HEK293 (cell line): ENCODE results near the gene KRT12.

Source experiments
- CTCF ChIA-PET: fragments of 350-600 bp; formaldehyde crosslinking; extraction: SDS; loops from one replicate; lab custom pipeline; 2021; ENCODE audit warnings: antibody characterized with exemption; lab: Yijun Ruan, JAX
- POLR2A ChIA-PET: fragments of 300-600 bp; formaldehyde crosslinking; extraction: SDS; loops from one replicate; lab custom pipeline; 2020; ENCODE audit warnings: antibody characterized with exemption, inconsistent platforms; lab: Yijun Ruan, JAX
- H3K27ac ChIP-seq: fragments of 200-500 bp; sonication (Bioruptor generic); 2 replicates; pipeline ENCODE4 v1.5.1; 2014; ENCODE audit warnings: low read depth, low read length, control low read depth, inconsistent platforms; ENCODE audit errors: extremely low read depth
- H3K36me3 ChIP-seq, 2 experiments: fragments of 200-500 bp in 1 of 2; sonication (Bioruptor generic) in 1 of 2; 1 replicate in 1 of 2; 2 replicates in 1 of 2; pipeline ENCODE4 v1.5.1; 2014 to 2017; ENCODE audit warnings: inconsistent platforms in 2 of 2, low read length in 2 of 2; ENCODE audit not compliant: control insufficient read depth in 2 of 2, insufficient read depth in 1 of 2
- H3K4me1 ChIP-seq: fragments of 200-500 bp; sonication (Bioruptor generic); 2 replicates; pipeline ENCODE4 v1.5.1; 2014; ENCODE audit warnings: mild to moderate bottlenecking, low read length, inconsistent platforms; ENCODE audit not compliant: control insufficient read depth, insufficient read depth
- H3K4me3 ChIP-seq: 2 replicates; pipeline ENCODE4 v1.5.1; 2011; ENCODE audit warnings: low read depth, mild to moderate bottlenecking, control low read depth, low read length, moderate library complexity
- H3K9me3 ChIP-seq: fragments of 200-500 bp; sonication (Bioruptor generic); 2 replicates; pipeline ENCODE4 v1.5.1; 2014; ENCODE audit warnings: low read depth, low read length, inconsistent platforms; ENCODE audit not compliant: control insufficient read depth, insufficient read depth
- KLF8 ChIP-seq: fragments of 450-650 bp; formaldehyde crosslinking; IDR thresholded peaks from 2 replicates; pipeline ENCODE4 v1.5.1; 2016; ENCODE audit warnings: missing biosample characterization, missing genetic modification characterization
- OSR2 ChIP-seq: fragments of 450-650 bp; formaldehyde crosslinking; IDR thresholded peaks from 2 replicates; pipeline ENCODE4 v1.5.1; 2016; ENCODE audit warnings: missing biosample characterization, missing genetic modification characterization
- REPIN1 ChIP-seq: fragments of 450-650 bp; formaldehyde crosslinking; IDR thresholded peaks from 2 replicates; pipeline ENCODE4 v1.5.1; 2017; ENCODE audit warnings: missing biosample characterization, missing genetic modification characterization, low read depth
- SCRT1 ChIP-seq: fragments of 450-650 bp; formaldehyde crosslinking; IDR thresholded peaks from 2 replicates; pipeline ENCODE4 v1.5.1; 2016; ENCODE audit warnings: missing biosample characterization, missing genetic modification characterization, borderline replicate concordance
- SCRT2 ChIP-seq: fragments of 450-650 bp; formaldehyde crosslinking; IDR thresholded peaks from 2 replicates; pipeline ENCODE4 v1.5.1; 2016; ENCODE audit warnings: missing biosample characterization, missing genetic modification characterization
- SETDB1 ChIP-seq: IDR thresholded peaks from one replicate; pipeline ENCODE4 v1.6.1; 2017; ENCODE audit warnings: mild to moderate bottlenecking, low read length, moderate library complexity, mixed read lengths; ENCODE audit not compliant: insufficient read length
- TCF7L2 ChIP-seq: IDR thresholded peaks from 2 replicates; pipeline ENCODE4 v1.6.1; 2011; ENCODE audit warnings: low read depth, mild to moderate bottlenecking, inconsistent platforms, low read length, moderate library complexity, borderline replicate concordance
- WT1 ChIP-seq: fragments of 450-650 bp; formaldehyde crosslinking; IDR thresholded peaks from 2 replicates; pipeline ENCODE4 v1.5.1; 2016; ENCODE audit warnings: missing biosample characterization, missing genetic modification characterization
- ZBTB20 ChIP-seq: fragments of 450-650 bp; formaldehyde crosslinking; IDR thresholded peaks from 2 replicates; pipeline ENCODE4 v1.5.1; 2016; ENCODE audit warnings: missing biosample characterization, missing genetic modification characterization
- ZFP3 ChIP-seq: fragments of 450-650 bp; formaldehyde crosslinking; IDR thresholded peaks from 2 replicates; pipeline ENCODE4 v1.5.1; 2016; ENCODE audit warnings: low read depth, missing biosample characterization, missing genetic modification characterization
- ZNF132 ChIP-seq: fragments of 450-650 bp; formaldehyde crosslinking; IDR thresholded peaks from 2 replicates; pipeline ENCODE4 v1.5.1; 2017; ENCODE audit warnings: missing biosample characterization, missing genetic modification characterization, borderline replicate concordance
- ZNF24 ChIP-seq: fragments of 450-650 bp; formaldehyde crosslinking; IDR thresholded peaks from 2 replicates; pipeline ENCODE4 v1.5.1; 2016; ENCODE audit warnings: missing biosample characterization, missing genetic modification characterization
- ZNF366 ChIP-seq: fragments of 450-650 bp; formaldehyde crosslinking; conservative IDR thresholded peaks from 2 replicates; pipeline ENCODE4 v1.5.1; 2016; ENCODE audit warnings: missing biosample characterization, missing genetic modification characterization
- ZNF629 ChIP-seq: fragments of 450-650 bp; formaldehyde crosslinking; IDR thresholded peaks from 2 replicates; pipeline ENCODE4 v1.5.1; 2017; ENCODE audit warnings: missing biosample characterization, missing genetic modification characterization
- TF ChIP-seq, protein P1 (sequence below): fragments of 450-650 bp; formaldehyde crosslinking; IDR thresholded peaks from 2 replicates; pipeline ENCODE4 v1.5.1; 2016; ENCODE audit warnings: missing biosample characterization, missing genetic modification characterization
- TF ChIP-seq, protein P2 (sequence below): fragments of 450-650 bp; formaldehyde crosslinking; IDR thresholded peaks from 2 replicates; pipeline ENCODE4 v1.5.1; 2017; ENCODE audit warnings: missing biosample characterization, missing genetic modification characterization
- TF ChIP-seq, protein P3 (sequence below): fragments of 450-650 bp; IDR thresholded peaks from 2 replicates; pipeline ENCODE4 v1.5.1; 2018; ENCODE audit warnings: missing biosample characterization, mild to moderate bottlenecking, missing genetic modification characterization

Gene KRT12

DNA sequence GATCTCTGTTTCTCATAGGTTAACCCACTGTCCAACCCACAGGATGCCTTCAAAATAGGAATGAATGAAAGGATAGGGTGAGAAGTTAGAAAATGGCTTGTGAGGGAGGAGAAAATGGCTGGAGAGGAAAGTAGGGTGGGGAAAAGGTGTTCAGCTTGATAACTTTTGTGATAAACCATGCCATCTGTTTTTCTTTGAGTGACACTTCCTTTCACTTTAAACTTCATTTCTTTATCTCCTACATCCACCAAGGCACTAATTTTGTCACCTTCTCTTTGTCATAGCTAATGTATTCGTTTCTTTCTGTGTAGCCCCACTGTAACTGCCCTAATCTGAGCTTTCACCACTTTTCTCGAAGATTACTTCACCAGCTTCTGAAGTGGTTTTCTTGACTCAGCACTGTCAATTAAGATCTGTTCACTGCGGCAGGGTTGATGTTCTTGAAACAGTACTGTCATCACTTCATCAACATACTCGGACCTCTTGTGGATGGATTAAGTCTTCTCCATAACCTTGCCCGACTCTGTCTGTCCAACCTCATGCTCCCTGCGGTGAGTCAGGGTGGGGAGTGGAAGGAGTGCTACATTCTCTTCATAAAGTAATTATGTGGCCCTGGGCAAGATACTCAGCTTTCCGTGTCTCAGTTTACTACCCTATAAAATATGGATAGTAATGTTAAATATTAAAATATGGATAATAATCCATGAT, 39.1 kb downstream of the KRT12 start (continued):
- TF ChIP-seq ZNF24 (peak; percentile 91), SETDB1 (no peak), ZNF132 (no peak), ZFP3 (tag by site-specific recombination) (no peak)

DNA sequence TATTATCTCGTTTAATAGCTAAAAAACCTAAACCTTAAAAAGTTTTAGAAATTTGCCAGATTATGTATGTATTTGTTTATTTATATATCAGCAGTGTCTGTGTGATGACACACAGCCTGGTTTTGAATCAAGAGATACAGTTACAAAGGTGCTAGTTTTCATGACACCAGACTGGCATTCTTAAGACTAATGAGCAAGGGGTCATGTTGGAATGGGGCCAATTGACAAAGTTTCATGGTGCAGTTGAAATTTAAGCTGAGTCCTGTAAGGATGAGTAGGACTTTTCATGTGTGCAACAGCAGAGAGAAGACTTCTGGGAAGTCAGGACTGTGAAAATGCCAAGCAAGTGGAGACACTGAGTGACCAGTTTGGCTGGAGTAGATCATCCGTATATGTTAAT, 41.4 kb downstream of the KRT12 start:
- no peak overlapping the region for H3K4me3 ChIP-seq
- no peak overlapping the region for H3K27ac ChIP-seq
- H3K4me1 ChIP-seq = peaks cover 16% of the 10 kb centered on the region
- H3K9me3 ChIP-seq = no peaks in the 10 kb centered on the region
- TF ChIP-seq ZNF366 (tag by site-specific recombination) (peak; percentile 38), ZNF629 (peak; percentile 38; the same call in 1 of the 2 replicates), OSR2 (0 out of 2 replicates have a peak, but pooled peaks have one; percentile 6), KLF8 (0 out of 2 replicates have a peak, but pooled peaks have one; percentile 25), ZBTB20 (no peak), REPIN1 (tag by site-specific recombination) (no peak)
- TF ChIP-seq, protein P1, sequence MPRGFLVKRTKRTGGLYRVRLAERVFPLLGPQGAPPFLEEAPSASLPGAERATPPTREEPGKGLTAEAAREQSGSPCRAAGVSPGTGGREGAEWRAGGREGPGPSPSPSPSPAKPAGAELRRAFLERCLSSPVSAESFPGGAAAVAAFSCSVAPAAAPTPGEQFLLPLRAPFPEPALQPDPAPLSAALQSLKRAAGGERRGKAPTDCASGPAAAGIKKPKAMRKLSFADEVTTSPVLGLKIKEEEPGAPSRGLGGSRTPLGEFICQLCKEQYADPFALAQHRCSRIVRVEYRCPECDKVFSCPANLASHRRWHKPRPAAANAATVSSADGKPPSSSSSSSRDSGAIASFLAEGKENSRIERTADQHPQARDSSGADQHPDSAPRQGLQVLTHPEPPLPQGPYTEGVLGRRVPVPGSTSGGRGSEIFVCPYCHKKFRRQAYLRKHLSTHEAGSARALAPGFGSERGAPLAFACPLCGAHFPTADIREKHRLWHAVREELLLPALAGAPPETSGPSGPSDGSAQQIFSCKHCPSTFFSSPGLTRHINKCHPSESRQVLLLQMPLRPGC (tag by site-specific recombination) = no peak
- TF ChIP-seq, all 188 proteins: peak for 4
- POLR2A ChIA-PET = interaction anchor here (1.0 kb wide), 2 partner anchors 696 to 863 kb away, joined by 3 to 4 read pairs; partner anchors contain the start of gene EIF1
- CTCF ChIA-PET = interaction anchor here (0.5 to 3.5 kb wide), 8 partner anchors 17 to 840 kb away, joined by 3 to 16 read pairs (median 3); no protein-coding TSS in a partner anchor
- peaks cover 0 to 9% of the 10 kb centered on the region in 2 experiments; a peak in 1 of 3 replicates for H3K36me3 ChIP-seq

DNA sequence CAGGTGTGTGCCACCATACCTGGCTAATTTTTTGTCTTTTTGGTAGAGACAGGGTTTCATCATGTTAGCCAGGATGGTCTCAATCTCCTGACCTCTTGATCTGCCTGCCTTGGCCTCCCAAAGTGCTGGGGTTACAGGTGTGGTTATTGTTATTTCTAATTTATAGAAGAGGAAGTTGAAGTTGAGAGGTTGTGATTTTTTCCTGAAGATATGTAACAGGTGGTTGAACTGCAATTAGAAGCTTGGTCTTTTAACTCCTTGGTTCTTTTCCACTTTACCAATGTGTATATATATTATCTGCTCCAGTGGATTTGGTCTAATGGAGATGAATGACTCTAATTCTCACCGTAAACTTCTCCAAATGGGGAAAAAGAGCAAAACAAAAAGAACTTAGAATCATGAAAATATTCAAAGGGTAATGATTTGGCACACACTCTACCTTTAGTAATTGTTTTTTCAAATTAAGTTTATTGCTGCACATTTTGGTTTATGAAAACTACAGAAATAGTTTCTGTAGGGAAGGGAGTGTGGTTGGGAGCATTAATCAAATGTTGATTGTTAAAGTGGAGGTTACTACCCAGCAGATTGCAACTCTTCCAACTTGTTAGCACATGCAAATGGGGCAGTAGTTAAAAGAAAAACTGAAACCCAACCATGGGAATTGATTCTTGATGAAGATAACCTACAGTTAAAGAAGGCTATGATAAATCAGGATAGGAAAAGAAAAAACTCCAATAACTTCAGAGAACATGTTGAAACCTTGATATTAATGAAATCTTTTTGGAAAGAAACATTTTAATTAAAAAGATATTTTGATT, 42.8 kb downstream of the KRT12 start:
- H3K36me3 ChIP-seq = peaks cover 0 to 13% of the 10 kb centered on the region in 2 experiments; a peak in 1 of 3 replicates
- no peak overlapping the region for H3K4me3 ChIP-seq
- H3K9me3 ChIP-seq = no peaks in the 10 kb centered on the region
- H3K27ac ChIP-seq = no peak overlapping the region
- TF ChIP-seq, protein P2, sequence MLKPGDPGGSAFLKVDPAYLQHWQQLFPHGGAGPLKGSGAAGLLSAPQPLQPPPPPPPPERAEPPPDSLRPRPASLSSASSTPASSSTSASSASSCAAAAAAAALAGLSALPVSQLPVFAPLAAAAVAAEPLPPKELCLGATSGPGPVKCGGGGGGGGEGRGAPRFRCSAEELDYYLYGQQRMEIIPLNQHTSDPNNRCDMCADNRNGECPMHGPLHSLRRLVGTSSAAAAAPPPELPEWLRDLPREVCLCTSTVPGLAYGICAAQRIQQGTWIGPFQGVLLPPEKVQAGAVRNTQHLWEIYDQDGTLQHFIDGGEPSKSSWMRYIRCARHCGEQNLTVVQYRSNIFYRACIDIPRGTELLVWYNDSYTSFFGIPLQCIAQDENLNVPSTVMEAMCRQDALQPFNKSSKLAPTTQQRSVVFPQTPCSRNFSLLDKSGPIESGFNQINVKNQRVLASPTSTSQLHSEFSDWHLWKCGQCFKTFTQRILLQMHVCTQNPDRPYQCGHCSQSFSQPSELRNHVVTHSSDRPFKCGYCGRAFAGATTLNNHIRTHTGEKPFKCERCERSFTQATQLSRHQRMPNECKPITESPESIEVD (tag by site-specific recombination) = peak; percentile 67
- TF ChIP-seq, protein P3, sequence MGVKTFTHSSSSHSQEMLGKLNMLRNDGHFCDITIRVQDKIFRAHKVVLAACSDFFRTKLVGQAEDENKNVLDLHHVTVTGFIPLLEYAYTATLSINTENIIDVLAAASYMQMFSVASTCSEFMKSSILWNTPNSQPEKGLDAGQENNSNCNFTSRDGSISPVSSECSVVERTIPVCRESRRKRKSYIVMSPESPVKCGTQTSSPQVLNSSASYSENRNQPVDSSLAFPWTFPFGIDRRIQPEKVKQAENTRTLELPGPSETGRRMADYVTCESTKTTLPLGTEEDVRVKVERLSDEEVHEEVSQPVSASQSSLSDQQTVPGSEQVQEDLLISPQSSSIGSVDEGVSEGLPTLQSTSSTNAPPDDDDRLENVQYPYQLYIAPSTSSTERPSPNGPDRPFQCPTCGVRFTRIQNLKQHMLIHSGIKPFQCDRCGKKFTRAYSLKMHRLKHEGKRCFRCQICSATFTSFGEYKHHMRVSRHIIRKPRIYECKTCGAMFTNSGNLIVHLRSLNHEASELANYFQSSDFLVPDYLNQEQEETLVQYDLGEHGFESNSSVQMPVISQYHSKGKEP = 0 out of 2 replicates have a peak, but pooled peaks have one; percentile 10
- no peak for TF ChIP-seq TCF7L2
- TF ChIP-seq SCRT2 = peak; percentile 91
- TF ChIP-seq SETDB1 = no peak
- TF ChIP-seq SCRT1 (tag by site-specific recombination) = peak; percentile 78
- peak; percentile 76 for TF ChIP-seq WT1
- H3K4me1 ChIP-seq = peaks cover 18% of the 10 kb centered on the region
- POLR2A ChIA-PET = no interaction called here
- CTCF ChIA-PET = interaction anchor here (0.6 to 3.5 kb wide), 7 partner anchors 19 to 839 kb away, joined by 3 to 16 read pairs (median 3); no protein-coding TSS in a partner anchor
